HG02571 (cell line): Measurements from ENCODE around the gene PLEKHN1.

Experiments
- ATAC-seq: cut with Tn5 transposase; IDR thresholded peaks from one replicate; pipeline ENCODE4 v1.9.1; 2021; ENCODE audit warnings: mild to moderate bottlenecking, moderate library complexity; ENCODE audit not compliant: unreplicated experiment

The PLEKHN1 gene

DNA sequence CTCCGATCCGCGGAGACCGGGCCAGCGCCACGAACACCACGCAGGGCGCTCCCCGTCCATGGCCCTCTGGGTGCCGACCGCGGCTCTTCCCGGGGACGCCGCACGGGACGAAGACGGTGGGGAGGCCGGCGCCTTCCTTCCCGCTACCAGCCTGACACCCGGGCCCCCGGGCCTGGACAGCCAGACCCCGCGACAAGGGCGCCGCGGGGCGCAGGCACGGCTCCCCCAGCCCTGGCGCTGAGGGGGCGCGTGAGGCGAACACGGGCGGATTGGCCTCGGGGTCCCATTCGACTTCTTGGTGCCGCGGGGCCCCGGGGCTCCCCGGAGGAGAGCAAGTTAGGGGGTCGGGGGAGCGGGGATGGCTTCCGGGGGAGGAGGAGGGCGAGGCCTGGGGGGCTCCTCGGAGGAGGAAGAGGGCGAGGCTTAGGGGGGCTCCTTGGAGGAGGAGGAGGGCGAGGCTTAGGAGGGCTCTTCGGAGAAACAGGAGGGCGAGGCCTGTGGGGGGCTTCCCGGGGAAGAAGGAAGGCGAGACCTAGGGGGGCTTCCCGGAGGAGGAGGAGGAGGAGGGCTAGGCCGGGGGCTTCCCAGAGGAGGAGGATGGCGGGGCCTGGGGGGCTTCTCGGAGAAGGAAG is 6.4 kb upstream of the PLEKHN1 start:
- no peak for ATAC-seq

DNA sequence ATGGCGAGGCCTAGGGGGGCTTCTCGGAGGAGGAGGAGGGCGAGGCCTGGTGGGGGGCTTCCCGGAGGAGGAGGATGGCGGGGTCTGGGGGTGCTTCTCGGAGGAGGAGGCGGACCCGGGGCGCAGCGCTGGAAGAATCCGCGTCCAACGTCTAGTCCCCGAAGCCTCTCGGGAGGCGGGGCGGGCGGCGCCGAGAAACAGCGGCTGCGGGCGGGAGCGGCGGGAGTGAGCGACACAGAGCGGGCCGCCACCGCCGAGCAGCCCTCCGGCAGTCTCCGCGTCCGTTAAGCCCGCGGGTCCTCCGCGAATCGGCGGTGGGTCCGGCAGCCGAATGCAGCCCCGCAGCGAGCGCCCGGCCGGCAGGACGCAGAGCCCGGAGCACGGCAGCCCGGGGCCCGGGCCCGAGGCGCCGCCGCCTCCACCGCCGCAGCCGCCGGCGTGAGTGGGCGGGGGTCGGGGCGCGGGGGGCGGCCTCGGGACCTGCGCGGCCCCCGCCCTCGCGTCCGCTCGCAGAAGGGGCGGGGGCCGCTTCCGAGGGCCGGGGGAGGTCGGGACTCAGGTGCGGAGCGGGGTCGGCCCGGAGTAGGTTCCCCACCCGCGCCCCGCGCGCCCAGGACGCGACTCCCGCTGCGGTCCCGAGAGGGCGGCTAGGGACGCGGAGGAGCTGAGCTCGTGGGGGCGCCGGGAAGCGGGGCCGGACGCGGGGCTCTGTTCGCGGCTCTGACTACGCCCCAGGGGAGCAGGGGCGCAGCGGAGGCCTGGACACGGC is 5.7 kb upstream of the PLEKHN1 start, which contains the start of gene KLHL17:
Gene KLHL17 (plus strand): TSS at position 222 of the 769 bp plus-strand sequence. CDS start 110 bp downstream, at position 332.
- no peak for ATAC-seq

DNA sequence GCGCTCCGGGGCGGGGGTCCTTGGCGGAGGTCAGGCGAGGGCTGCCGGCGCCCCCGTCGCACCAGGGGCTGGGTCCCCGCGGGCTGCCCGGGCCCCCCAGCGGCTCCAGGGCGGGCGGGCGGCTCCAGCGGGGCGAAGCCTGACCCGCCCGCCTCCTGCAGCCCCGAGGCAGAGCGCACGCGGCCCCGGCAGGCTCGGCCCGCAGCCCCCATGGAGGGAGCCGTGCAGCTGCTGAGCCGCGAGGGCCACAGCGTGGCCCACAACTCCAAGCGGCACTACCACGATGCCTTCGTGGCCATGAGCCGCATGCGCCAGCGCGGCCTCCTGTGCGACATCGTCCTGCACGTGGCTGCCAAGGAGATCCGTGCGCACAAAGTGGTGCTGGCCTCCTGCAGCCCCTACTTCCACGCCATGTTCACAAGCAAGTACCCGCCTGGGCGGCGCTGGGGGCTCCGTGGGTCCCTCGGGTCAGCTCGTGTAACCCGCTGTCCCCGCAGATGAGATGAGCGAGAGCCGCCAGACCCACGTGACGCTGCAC is 5.1 kb upstream of the PLEKHN1 start:
- ATAC-seq = no peak

DNA sequence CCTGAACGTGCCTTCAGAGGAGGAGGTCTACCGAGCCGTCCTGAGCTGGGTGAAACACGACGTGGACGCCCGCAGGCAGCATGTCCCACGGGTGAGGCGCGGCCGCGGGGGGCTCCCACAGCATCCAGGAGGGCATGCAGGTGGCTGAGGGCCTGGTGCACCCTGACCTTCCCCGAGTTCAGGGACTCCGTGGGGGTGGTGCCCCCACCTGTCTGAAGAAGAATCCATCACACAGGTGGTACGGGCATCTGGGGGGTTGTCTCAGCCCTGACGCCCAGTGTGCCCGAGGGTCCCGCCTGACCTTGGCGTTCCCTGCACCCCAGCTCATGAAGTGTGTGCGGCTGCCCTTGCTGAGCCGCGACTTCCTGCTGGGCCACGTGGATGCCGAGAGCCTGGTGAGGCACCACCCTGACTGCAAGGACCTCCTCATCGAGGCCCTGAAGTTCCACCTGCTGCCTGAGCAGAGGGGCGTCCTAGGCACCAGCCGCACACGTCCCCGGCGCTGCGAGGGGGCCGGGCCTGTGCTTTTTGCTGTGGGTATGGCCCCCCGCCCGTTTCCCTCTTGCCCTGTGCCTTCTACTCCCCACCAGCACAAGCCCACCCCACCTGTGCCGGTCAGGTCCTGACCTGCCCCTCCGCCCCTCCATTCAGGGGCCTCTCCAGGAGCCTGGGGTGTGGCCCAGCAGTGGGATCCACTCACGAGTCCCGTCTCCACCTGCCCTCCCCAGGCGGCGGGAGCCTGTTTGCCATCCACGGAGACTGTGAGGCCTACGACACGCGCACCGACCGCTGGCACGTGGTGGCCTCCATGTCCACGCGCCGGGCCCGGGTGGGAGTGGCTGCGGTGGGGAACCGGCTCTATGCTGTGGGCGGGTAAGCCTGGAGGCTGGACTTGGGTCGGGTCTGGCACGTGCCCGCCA is 3.6 kb upstream of the PLEKHN1 start:
- no peak for ATAC-seq

DNA sequence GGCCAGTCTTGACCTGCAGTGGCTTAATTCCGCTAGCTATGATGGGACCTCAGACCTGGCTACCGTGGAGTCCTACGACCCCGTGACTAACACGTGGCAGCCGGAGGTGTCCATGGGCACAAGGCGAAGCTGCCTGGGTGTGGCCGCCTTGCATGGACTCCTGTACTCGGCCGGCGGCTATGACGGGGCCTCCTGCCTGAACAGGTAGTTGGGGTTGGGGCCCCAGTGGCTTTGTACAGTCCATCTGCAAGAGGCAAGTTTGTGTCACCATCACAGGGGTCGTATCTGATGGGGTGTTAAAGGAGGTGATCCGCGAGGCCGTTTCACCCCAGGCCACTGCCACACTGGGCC is 3.0 kb upstream of the PLEKHN1 start:
- no peak for ATAC-seq

DNA sequence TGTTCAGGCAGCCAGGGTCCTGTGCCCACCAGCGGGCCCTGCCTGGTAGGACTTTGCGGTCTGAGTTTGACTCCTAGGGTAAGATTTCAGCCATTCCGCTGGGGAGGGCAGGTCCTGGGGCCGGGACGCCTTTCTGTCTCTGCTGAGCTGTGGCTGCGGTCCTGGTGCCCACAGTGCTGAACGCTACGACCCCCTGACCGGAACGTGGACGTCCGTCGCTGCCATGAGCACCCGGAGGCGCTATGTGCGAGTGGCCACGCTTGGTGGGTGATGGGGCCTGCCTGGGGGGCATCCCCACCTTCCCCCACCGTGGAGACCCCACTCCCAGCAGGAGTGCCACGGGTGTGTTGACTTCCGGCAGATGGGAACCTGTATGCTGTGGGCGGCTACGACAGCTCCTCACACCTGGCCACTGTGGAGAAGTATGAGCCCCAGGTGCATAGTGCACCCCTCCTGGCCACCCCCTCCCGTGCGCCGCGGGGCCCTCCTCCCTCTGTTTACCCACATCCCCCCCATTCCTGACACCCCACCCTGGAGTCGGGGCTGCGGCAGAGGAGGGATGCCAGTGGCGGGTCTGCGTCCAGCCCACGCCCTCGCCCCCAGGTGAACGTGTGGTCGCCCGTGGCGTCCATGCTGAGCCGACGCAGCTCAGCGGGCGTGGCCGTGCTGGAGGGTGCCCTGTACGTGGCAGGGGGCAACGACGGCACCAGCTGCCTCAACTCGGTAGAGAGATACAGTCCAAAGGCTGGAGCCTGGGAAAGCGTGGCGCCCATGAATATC is 2.3 kb upstream of the PLEKHN1 start:
- ATAC-seq = no peak

DNA sequence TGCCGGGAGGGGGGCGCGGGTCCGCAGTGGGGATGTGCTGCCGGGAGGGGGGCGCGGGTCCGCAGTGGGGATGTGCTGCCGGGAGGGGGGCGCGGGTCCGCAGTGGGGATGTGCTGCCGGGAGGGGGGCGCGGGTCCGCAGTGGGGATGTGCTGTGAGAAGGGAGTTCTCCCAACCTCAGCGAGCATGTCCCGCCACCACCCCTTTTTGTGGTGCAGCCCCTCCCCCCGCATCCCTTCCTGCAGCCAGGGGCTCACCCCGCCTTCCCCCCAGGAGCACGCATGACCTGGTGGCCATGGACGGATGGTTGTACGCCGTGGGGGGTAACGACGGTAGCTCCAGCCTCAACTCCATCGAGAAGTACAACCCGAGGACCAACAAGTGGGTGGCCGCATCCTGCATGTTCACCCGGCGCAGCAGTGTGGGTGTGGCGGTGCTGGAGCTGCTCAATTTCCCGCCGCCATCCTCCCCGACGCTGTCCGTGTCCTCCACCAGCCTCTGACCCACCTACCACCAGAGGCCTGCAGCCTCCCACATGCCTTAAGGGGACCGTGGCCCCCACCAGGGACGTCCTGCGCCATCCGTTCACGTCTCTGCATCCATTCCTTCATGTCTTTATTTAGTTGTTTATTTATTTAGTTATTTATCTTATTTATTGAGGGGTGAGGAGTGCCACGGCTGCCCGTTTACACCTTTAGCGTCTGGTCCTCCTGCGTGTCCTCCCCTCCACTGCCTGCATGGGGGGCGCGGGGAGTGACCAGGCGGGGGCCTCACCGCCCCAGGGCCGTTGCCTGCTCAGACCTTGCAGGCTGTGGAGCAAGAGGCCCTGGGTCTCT is 1.4 kb upstream of the PLEKHN1 start:
- no peak for ATAC-seq

DNA sequence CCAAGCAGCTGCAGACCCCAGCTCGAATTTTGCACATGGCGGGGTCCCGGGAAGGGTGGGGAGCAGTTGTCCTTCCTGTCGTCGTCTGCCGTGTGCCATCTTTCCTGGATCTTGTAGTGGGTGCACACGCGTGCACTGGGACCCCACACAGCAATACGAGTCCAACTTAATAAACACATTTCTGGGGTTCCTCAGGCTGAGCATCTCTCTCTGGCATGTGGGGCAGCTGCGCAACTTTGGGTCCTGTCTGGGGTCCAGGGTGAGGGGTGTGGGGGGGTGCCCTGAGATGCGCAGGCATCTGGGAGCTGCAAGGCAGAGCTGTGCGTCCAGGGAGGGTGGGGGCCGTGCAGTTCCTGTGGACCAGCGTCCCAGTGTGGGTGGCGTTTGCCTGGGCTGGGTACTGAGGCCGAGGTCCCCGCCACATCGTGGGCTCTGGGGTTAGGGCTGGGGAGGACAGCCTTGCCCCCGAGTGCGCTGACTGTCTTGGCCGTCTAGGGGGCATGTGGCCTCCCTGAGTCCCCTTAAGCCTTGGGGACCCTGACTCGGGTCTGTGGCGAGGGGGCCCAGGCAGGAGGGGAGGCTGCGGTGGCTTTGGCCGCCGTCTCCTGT is 652 bp upstream of the PLEKHN1 start:
- ATAC-seq = no peak

DNA sequence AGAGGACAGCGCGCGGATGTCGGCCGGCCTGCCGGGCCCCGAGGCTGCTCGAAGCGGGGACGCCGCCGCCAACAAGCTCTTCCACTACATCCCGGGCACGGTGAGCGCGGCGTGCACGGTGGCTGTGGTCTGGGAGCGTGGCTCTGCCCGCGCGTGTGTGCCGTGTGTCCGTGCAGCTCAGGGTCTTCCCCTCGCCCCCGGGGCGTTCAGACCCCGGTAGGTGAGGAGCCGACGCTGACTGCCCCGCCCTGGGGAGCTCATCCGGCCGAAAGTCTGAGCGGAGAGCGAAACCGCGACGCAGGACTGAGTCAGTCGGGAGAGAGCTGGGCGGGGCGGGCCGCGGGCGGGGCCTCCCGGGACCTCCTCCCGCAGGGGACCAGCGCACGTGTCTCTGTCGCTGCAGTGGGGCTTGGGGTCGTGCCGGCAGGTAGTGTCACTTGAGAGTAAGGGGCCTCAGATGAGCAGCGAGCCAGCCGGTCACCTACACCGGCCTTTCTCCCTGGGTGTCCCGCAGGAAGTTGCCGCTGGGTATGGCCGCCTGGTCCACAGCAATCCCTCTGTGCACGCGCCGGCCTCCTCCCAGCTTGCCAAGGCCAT is 520 bp downstream of the PLEKHN1 start:
- no peak for ATAC-seq

DNA sequence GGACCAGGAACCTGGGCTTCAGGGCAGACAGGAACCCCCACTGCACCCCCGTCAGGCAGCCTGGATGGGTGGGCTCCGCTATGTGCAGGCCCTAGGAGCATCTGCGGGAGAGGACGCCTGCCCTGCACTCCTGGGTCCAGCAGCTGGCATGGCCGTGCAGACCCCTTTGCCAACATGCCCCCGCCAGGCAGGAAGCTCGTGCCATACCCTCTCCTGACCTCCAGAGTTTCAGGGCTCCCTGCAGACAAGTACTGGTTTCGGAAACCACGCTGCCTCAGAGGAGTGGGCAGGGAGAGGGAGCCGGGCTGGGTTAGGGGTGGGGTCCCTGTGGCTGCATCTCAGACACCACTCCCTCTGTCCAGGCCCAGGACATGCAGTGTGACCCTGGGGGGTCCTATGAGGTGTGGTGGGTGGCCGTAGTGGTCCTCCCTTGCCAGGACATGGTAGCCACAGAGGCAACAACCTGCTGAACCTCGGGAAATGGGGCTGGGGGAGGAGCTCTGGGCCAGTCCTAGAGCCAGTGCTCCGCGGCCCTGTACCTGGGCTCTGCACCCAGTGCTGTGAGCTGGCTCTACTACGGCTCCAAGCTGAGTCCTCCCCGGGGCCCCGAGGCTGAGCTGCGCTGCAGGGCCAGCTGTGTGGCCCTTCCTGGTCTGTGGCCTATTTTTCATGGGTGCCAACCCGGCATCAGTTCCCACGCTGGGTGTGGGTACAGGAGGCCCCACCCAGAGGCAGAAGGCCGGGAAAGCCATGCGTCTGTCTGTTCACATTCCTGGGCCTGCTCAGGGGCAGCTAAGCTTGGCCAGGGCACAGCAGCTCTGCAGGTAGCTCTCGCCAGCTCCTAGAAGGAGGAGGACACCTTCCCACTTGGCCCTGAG is 1.4 kb downstream of the PLEKHN1 start:
- no peak for ATAC-seq

DNA sequence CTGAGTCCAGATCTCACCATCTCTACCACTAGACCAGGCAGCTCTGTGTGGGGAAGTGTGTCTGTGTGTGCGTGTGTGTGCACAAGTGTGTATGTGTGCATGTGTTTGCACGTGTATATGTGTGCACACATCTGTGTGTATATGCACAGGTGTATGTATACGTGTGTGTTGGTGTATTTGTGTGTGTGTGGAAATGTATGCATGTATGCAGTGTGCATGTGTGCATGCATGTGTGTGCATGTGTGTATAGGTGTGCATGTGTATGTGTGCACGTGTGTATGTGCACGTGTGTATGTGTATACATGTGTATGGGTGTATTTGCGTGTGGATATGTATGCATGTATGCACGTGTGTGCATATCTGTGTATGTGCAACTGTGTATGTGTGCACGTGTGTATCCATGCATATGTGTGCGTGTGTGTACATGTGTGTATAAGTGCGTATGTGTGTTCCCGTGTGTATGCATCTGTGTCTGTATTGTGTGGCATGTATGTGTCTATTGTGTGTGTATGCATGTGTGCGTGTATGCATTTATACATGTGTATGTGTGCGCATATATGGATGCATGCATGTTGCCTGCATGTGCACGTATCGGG is 3.1 kb downstream of the PLEKHN1 start:
- ATAC-seq = no peak

DNA sequence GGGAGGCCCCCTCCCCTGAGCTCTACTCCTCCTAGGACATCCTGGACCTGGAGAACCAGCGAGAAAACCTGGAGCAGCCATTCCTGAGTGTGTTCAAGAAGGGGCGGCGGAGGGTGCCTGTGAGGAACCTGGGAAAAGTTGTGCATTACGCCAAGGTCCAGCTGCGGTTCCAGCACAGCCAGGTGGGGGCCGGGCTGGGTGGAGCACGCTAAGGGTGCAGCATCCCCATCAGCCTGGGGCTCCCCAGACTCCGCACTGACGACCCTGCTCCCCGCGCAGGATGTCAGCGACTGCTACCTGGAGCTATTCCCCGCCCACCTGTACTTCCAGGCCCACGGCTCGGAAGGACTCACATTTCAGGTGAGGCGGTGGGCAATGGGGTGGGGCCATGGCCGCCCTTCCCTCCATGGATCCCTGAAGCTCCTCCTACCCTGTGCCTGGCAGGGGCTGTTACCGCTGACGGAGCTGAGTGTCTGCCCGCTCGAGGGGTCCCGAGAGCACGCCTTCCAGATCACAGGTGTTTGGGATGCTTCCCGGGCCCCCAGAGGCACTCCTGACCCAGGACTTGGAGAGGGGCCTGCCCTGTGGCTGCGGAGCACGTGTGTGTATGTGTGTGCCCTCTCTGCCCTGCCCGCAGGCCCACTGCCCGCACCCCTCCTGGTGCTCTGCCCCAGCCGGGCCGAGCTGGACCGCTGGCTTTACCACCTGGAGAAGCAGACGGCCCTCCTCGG is 4.1 kb downstream of the PLEKHN1 start:
- ATAC-seq = no peak

DNA sequence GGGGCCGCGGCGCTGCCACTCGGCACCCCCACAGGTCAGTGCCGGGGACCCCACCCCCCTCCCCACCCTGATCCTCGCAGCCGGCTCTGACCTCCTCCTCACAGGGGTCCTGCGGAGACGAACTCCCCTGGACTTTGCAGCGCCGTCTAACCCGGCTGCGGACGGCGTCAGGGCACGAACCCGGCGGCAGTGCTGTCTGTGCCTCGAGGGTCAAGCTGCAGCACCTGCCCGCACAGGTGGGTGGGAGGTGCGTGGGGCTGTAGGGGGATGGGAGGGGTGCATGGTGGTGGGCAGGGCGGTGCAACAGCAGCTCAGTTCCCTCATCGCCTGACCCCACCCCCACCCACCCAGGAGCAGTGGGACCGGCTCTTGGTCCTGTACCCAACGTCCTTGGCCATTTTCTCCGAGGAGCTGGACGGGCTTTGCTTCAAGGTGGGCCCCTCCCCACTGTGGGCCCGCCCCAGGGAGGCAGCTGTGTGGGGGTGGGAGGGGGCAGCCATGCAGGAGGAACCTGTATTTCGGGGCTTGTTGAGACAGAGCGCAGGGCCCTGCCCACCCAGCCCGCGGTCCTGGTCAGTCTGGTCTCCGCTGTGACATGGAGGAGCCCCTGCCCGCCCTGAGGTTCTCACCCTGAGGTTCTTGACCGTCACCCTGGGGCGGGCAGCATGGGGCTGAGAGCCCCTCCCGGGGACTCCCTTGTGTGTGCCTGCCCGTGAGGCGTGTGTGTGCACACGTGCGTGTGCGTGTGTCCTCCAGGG is 4.9 kb downstream of the PLEKHN1 start:
- no peak for ATAC-seq

DNA sequence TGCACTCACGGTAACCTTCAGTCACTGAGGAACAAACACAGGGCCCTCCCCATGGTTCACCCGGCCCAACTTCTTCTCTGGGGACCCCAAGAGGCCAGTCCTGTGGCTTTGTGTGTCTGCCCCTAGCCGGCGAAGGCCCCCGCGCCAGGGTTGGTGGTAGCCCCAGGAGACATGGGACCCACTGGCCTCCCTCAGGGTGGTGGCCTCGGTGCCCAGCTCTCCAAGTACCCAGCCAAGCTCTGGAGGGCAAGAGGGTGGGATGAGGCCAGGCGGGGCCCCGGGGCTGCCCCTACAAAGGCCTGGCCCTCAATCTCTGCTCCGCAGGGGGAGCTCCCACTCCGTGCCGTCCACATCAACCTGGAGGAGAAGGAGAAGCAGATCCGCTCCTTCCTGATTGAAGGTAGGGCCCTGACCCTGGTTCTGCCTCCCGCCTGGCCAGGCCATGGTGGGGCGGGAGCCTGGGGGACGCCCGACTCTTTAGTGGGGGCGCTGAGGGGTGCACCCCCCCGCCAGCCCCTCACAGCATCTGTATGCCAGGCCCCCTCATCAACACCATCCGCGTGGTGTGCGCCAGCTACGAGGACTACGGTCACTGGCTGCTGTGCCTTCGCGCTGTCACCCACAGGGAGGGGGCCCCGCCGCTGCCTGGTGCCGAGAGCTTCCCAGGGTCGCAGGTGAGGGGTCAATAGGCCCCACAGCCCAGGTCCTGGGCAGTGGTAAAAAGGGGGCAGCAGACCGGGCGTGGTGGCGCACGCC is 5.6 kb downstream of the PLEKHN1 start:
- no peak for ATAC-seq

DNA sequence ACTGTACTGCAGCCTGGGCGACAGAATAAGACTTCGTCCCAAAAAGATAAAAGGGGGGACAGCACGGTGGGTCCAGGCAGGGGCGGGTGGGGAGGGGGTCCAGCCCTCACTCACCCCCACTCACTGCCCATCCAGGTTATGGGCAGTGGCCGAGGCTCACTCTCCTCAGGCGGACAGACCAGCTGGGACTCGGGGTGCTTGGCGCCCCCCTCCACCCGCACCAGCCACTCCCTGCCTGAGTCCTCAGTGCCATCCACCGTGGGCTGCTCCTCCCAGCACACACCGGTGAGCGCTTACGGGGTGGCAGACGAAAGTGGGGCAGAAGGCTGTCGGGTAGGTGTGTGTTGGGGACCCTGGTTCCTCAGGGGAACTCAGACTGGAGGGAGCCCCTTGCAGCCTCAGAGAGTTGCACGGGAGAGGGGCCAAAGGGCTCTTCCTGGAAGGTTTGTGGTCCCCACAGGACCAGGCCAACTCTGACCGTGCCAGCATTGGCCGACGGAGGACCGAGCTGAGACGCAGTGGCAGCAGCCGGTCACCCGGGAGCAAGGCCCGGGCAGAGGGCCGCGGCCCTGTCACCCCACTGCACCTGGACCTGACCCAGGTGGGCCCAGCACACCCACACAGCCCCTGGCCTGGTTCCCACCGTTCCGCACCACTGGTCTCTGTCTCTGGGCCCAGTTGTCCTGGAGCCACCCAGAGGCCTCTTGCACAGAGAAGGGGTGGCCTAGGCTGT is 6.6 kb downstream of the PLEKHN1 start:
- no peak for ATAC-seq
